ENCODE data around the gene EFCAB14. TPM values are rescaled to one million over a fixed set of nuclear protein-coding genes. Genes with fewer than 3 reads are reported as not detected.

EFCAB14 gene
- total and polyA plus RNA-seq, 2 experiments from 2014 or later = 23.3 to 49.0 TPM

DNA sequence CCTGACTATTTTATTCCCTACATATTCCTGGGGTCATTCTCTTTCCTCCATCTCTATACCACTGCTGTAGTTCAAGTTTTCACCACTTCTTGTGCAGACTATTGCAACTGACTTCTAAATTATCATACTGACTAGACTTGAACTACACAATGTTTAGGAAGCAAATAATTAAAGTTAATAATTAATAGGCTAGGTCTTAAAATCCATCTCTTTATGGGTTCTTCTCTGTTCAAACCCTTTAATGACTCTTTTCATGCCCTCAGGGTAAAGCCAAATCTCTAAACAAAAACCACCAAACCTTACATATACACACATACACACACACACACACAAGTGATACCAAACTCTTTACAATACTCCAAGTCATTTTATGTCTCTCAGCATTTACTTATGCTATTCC lies 80.0 kb downstream of the EFCAB14 start:
- Histone ChIP-seq H4K20me1 (replicated peaks; ENCODE audit: insufficient read depth) (no peaks in the 10 kb centered on the region; the same call in none of the 2 replicates), H3K9me2 (ENCODE audit: insufficient read depth) (no peaks in the 10 kb centered on the region), H3K36me3 (ENCODE audit: insufficient read depth) (no peaks in the 10 kb centered on the region; the same call in 1 of the 2 replicates), H3K4me2 (no peak overlapping the region), H2AFZ (no peak overlapping the region), H3F3A (replicated peaks; ENCODE audit: low read depth) (no peaks in the 10 kb centered on the region), H3K4me1 (ENCODE audit: insufficient read depth) (no peaks in the 10 kb centered on the region), H3K79me2 (replicated peaks; ENCODE audit: insufficient read depth) (no peaks in the 10 kb centered on the region), H3K27me3 (ENCODE audit: insufficient read depth) (no peaks in the 10 kb centered on the region), H3K27ac (ENCODE audit: low read depth) (no peak overlapping the region), H3K4me3 (no peak overlapping the region)
- no peaks in the 10 kb centered on the region for H3K9me3 Mint-ChIP-seq
- ATAC-seq = no peak
- H3K4me3 Mint-ChIP-seq = no peak overlapping the region
- peaks cover 15% of the 10 kb centered on the region for H3K36me3 Mint-ChIP-seq (ENCODE audit: low read depth)
- H3K27me3 Mint-ChIP-seq (ENCODE audit: insufficient read depth, low read depth, poor library complexity) = no peaks in the 10 kb centered on the region
- H3K27ac Mint-ChIP-seq = no peak overlapping the region
- DNase-seq (ENCODE audit: low spot score) = no peak
- no peak for TF ChIP-seq POLR2AphosphoS5 (IDR thresholded peaks at IDR 0.05; ENCODE audit: low read depth)
- TF ChIP-seq, protein P1, sequence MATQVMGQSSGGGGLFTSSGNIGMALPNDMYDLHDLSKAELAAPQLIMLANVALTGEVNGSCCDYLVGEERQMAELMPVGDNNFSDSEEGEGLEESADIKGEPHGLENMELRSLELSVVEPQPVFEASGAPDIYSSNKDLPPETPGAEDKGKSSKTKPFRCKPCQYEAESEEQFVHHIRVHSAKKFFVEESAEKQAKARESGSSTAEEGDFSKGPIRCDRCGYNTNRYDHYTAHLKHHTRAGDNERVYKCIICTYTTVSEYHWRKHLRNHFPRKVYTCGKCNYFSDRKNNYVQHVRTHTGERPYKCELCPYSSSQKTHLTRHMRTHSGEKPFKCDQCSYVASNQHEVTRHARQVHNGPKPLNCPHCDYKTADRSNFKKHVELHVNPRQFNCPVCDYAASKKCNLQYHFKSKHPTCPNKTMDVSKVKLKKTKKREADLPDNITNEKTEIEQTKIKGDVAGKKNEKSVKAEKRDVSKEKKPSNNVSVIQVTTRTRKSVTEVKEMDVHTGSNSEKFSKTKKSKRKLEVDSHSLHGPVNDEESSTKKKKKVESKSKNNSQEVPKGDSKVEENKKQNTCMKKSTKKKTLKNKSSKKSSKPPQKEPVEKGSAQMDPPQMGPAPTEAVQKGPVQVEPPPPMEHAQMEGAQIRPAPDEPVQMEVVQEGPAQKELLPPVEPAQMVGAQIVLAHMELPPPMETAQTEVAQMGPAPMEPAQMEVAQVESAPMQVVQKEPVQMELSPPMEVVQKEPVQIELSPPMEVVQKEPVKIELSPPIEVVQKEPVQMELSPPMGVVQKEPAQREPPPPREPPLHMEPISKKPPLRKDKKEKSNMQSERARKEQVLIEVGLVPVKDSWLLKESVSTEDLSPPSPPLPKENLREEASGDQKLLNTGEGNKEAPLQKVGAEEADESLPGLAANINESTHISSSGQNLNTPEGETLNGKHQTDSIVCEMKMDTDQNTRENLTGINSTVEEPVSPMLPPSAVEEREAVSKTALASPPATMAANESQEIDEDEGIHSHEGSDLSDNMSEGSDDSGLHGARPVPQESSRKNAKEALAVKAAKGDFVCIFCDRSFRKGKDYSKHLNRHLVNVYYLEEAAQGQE (IDR thresholded peaks at IDR 0.05; ENCODE audit: unreplicated experiment) = no peak
- TF ChIP-seq JUNB (IDR thresholded peaks at IDR 0.05; ENCODE audit: unreplicated experiment) = no peak
- TF ChIP-seq, protein P2, sequence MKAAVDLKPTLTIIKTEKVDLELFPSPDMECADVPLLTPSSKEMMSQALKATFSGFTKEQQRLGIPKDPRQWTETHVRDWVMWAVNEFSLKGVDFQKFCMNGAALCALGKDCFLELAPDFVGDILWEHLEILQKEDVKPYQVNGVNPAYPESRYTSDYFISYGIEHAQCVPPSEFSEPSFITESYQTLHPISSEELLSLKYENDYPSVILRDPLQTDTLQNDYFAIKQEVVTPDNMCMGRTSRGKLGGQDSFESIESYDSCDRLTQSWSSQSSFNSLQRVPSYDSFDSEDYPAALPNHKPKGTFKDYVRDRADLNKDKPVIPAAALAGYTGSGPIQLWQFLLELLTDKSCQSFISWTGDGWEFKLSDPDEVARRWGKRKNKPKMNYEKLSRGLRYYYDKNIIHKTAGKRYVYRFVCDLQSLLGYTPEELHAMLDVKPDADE (IDR thresholded peaks at IDR 0.05) = no peak
- no peak for TF ChIP-seq CREB1 (CRISPR knock-in tag; IDR thresholded peaks at IDR 0.05; ENCODE audit: low read depth)
- no peak for TF ChIP-seq EZH2phosphoT487 (IDR thresholded peaks at IDR 0.05; ENCODE audit: unreplicated experiment)
- TF ChIP-seq, protein P3, sequence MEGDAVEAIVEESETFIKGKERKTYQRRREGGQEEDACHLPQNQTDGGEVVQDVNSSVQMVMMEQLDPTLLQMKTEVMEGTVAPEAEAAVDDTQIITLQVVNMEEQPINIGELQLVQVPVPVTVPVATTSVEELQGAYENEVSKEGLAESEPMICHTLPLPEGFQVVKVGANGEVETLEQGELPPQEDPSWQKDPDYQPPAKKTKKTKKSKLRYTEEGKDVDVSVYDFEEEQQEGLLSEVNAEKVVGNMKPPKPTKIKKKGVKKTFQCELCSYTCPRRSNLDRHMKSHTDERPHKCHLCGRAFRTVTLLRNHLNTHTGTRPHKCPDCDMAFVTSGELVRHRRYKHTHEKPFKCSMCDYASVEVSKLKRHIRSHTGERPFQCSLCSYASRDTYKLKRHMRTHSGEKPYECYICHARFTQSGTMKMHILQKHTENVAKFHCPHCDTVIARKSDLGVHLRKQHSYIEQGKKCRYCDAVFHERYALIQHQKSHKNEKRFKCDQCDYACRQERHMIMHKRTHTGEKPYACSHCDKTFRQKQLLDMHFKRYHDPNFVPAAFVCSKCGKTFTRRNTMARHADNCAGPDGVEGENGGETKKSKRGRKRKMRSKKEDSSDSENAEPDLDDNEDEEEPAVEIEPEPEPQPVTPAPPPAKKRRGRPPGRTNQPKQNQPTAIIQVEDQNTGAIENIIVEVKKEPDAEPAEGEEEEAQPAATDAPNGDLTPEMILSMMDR (conservative IDR thresholded peaks at IDR 0.05; ENCODE audit: low read depth in 2 of 2) = no peak
- TF ChIP-seq ZNF114 (CRISPR knock-in tag; IDR thresholded peaks at IDR 0.05) = no peak
- TF ChIP-seq EZH2 (IDR thresholded peaks at IDR 0.05; ENCODE audit: low read depth, unreplicated experiment) = no peak
- no peaks in the 10 kb centered on the region for H3K4me1 Mint-ChIP-seq
